Esophagus muscularis mucosa (tissue), 4 donors: ENCODE measurements around the gene PTGR1. TPM values are rescaled to one million over a fixed set of nuclear protein-coding genes. Genes with fewer than 3 reads are reported as not detected.

Experiments
- DNase-seq: peaks from one replicate; pipeline ENCODE4 v3.0.0-alpha.2; 2017; ENCODE audit errors: extremely low spot score
- H3K27ac ChIP-seq, 4 donors: fragments of 200-600 bp; sonication (generic); replicated peaks in 1 of 4; 1 replicate in 3 of 4; 2 replicates in 1 of 4; pipeline ENCODE4 v1.5.1; 2016 to 2019; ENCODE audit warnings: mild to moderate bottlenecking in 1 of 4
- H3K27me3 ChIP-seq, 4 donors: fragments of 200-600 bp; sonication (generic); one replicate each; pipeline versions ENCODE4 v1.5.1 to v1.6.0; 2016 to 2019
- H3K36me3 ChIP-seq, 4 donors: fragments of 200-600 bp; sonication (generic); one replicate each; pipeline ENCODE4 v1.5.1; 2016 to 2019
- H3K4me1 ChIP-seq, 4 donors: fragments of 200-600 bp; sonication (generic); one replicate each; pipeline ENCODE4 v1.5.1; 2016 to 2019
- H3K4me3 ChIP-seq, 4 donors: fragments of 200-600 bp; sonication (generic); 1 replicate in 2 of 4; 2 replicates in 2 of 4; pipeline ENCODE4 v1.5.1; 2016 to 2019; ENCODE audit warnings: mild to moderate bottlenecking in 4 of 4, moderate library complexity in 1 of 4
- H3K9me3 ChIP-seq, 4 donors: fragments of 200-600 bp; sonication (generic); 1 replicate in 3 of 4; 2 replicates in 1 of 4; pipeline ENCODE4 v1.5.1; 2016 to 2019
- CTCF ChIP-seq, 3 experiments: fragments of 200-600 bp in 2 of 3; fragments of 450-650 bp in 1 of 3; sonication (generic) in 2 of 3; IDR thresholded peaks; one replicate each; pipeline ENCODE4 v1.5.1; 2017 to 2019; ENCODE audit warnings: antibody characterized with exemption in 3 of 3, mild to moderate bottlenecking in 2 of 3, moderate library complexity in 1 of 3
- EP300 ChIP-seq: sonication (generic); formaldehyde crosslinking; IDR thresholded peaks from one replicate; pipeline ENCODE4 v1.6.1; 2017; ENCODE audit warnings: antibody characterized with exemption
- POLR2A ChIP-seq: fragments of 450-650 bp; IDR thresholded peaks from one replicate; pipeline ENCODE4 v1.6.1; 2017; ENCODE audit warnings: antibody characterized with exemption, moderate library complexity, mild to moderate bottlenecking, low read depth
- POLR2AphosphoS5 ChIP-seq, 2 donors: sonication (generic); formaldehyde crosslinking; IDR thresholded peaks; one replicate each; pipeline ENCODE4 v1.6.1; 2017; ENCODE audit warnings: antibody characterized with exemption in 2 of 2
- WGBS: methylation state at CpG from one replicate; pipeline ENCODE4 v1.1.5; 2018; 5-methylcytosine and 5-hydroxymethylcytosine counted together
- intact Hi-C: fragments of 100-400 bp; cut with DNase I; formaldehyde crosslinking; loops from one replicate; pipeline ENCODE4 v1.15.1; 2023
- total RNA-seq, 4 donors: library from RNA; depleted of rRNA; stranded (reverse); fragments of >200 nt; gene quantifications; one replicate each; pipeline versions ENCODE4 v1.1.0 to v1.2.1, GENCODE V29; 2016

Gene PTGR1
- total RNA-seq, 4 donors from 2014 or later, result 18.5 to 43.5 (median 35.9) TPM

GRCh38 chr9:111598733-111599091, 735 bp downstream of the PTGR1 start:
- intact Hi-C loops, result loop anchor here (2.0 kb wide), 3 partner anchors 24 to 92 kb away; partner anchors contain the start of gene DNAJC25
- Histone ChIP-seq H3K27ac (peak overlapping the region; percentile 87 to 93 (median 90)), H3K4me3 (peak overlapping the region; percentile 77 to 93 (median 83)), H3K4me1 (peaks cover 8 to 19% (median 10%) of the 10 kb centered on the region in 4 donors), H3K36me3 (peaks cover 0 to 31% (median 22%) of the 10 kb centered on the region in 4 donors), H3K27me3 (no peaks in the 10 kb centered on the region), H3K9me3 (no peaks in the 10 kb centered on the region)
- TF ChIP-seq CTCF (IDR thresholded peaks at IDR 0.05), result no peak
- no peak for TF ChIP-seq POLR2AphosphoS5 (IDR thresholded peaks at IDR 0.05)
- TF ChIP-seq EP300, result no peak
- no peak for TF ChIP-seq POLR2A
- WGBS, result 2% methylated on average over 16 of the region's 16 CpGs
- DNase-seq, result no peak

GRCh38 chr9:111597852-111598732, 1.4 kb downstream of the PTGR1 start:
- peaks cover 8 to 19% (median 10%) of the 10 kb centered on the region in 4 donors for H3K4me1 ChIP-seq
- peaks cover 0 to 38% (median 26%) of the 10 kb centered on the region in 4 donors for H3K36me3 ChIP-seq
- no peak for DNase-seq
- no peak for TF ChIP-seq POLR2A
- TF ChIP-seq CTCF (IDR thresholded peaks at IDR 0.05), result peak; percentile 52 to 72 (median 70)
- TF ChIP-seq POLR2AphosphoS5 (IDR thresholded peaks at IDR 0.05), result peak; percentile 27 to 43
- no peak for TF ChIP-seq EP300
- no peaks in the 10 kb centered on the region for H3K9me3 ChIP-seq
- under 1% methylated on average over 41 of the region's 41 CpGs for WGBS
- H3K27me3 ChIP-seq, result no peaks in the 10 kb centered on the region
- intact Hi-C loops, result loop anchor here (2.0 kb wide), 3 partner anchors 25 to 93 kb away; partner anchors contain the start of gene DNAJC25
- H3K27ac ChIP-seq, result peak overlapping the region; percentile 87 to 93 (median 90)
- H3K4me3 ChIP-seq, result peak overlapping the region; percentile 77 to 93 (median 83)

GRCh38 chr9:111588846-111589245, 10.6 kb downstream of the PTGR1 start:
- Histone ChIP-seq H3K36me3 (peaks cover 10 to 82% (median 40%) of the 10 kb centered on the region in 4 donors), H3K9me3 (no peaks in the 10 kb centered on the region), H3K4me1 (no peaks in the 10 kb centered on the region), H3K27ac (no peak overlapping the region), H3K27me3 (no peaks in the 10 kb centered on the region), H3K4me3 (no peak overlapping the region)
- no peak for DNase-seq
- TF ChIP-seq CTCF (IDR thresholded peaks at IDR 0.05) (no peak), POLR2A (no peak), POLR2AphosphoS5 (IDR thresholded peaks at IDR 0.05) (no peak), EP300 (no peak)
- intact Hi-C loops, result no loop called here
- 82% methylated on average over 5 of the region's 5 CpGs for WGBS

GRCh38 chr9:111586378-111586777, 13.1 kb downstream of the PTGR1 start:
- Histone ChIP-seq H3K36me3 (peaks cover 21 to 80% (median 45%) of the 10 kb centered on the region in 4 donors), H3K27ac (no peak overlapping the region), H3K27me3 (no peaks in the 10 kb centered on the region), H3K4me3 (no peak overlapping the region), H3K4me1 (no peaks in the 10 kb centered on the region), H3K9me3 (no peaks in the 10 kb centered on the region)
- intact Hi-C loops, result no loop called here
- TF ChIP-seq CTCF (IDR thresholded peaks at IDR 0.05) (no peak), POLR2AphosphoS5 (IDR thresholded peaks at IDR 0.05) (no peak), POLR2A (no peak), EP300 (no peak)
- WGBS, result 96% methylated on average over 5 of the region's 5 CpGs
- DNase-seq, result no peak
